Measurements from ENCODE around the gene IRF1. TPM values are rescaled to one million over a fixed set of nuclear protein-coding genes. Genes with fewer than 3 reads are reported as not detected.

The IRF1 gene
- total RNA-seq, 1 donor from 2014 or later, result 50.1 TPM

GRCh38 chr5:132479111-132479951 lies 11.2 kb downstream of the IRF1 start:
- peak overlapping the region; percentile 6 for H3K27ac Mint-ChIP-seq

GRCh38 chr5:132478366-132478871 lies 12.2 kb downstream of the IRF1 start:
- H3K27me3 Mint-ChIP-seq, result no peaks in the 10 kb centered on the region
- H3K4me1 Mint-ChIP-seq (ENCODE audit: unreplicated experiment), result peaks cover 15% of the 10 kb centered on the region
- DNase-seq (ENCODE audit: extremely low spot score, unreplicated experiment), result no peak
- no peak for TF ChIP-seq CTCF (conservative IDR thresholded peaks at IDR 0.05)
- H3K36me3 Mint-ChIP-seq, result no peaks in the 10 kb centered on the region
- no peaks in the 10 kb centered on the region for H3K9me3 Mint-ChIP-seq
- peak overlapping the region; percentile 48 for H3K27ac Mint-ChIP-seq
- H3K4me3 Mint-ChIP-seq, result no peak overlapping the region

More at GRCh38 chr5:132479111-132479951, 11.2 kb downstream of the IRF1 start:
- H3K4me3 Mint-ChIP-seq, result no peak overlapping the region
- peaks cover 6% of the 10 kb centered on the region for H3K36me3 Mint-ChIP-seq
- DNase-seq (ENCODE audit: extremely low spot score, unreplicated experiment), result no peak
- H3K9me3 Mint-ChIP-seq, result no peaks in the 10 kb centered on the region
- peaks cover 15% of the 10 kb centered on the region for H3K4me1 Mint-ChIP-seq (ENCODE audit: unreplicated experiment)
- no peaks in the 10 kb centered on the region for H3K27me3 Mint-ChIP-seq
- no peak for TF ChIP-seq CTCF (conservative IDR thresholded peaks at IDR 0.05)

GRCh38 chr5:132477784-132478365 lies 12.7 kb downstream of the IRF1 start:
- Mint-ChIP-seq H3K4me1 (ENCODE audit: unreplicated experiment) (peaks cover 15% of the 10 kb centered on the region), H3K4me3 (no peak overlapping the region), H3K36me3 (no peaks in the 10 kb centered on the region), H3K9me3 (no peaks in the 10 kb centered on the region), H3K27me3 (no peaks in the 10 kb centered on the region), H3K27ac (peak overlapping the region; percentile 48)
- DNase-seq (ENCODE audit: extremely low spot score, unreplicated experiment), result no peak
- no peak for TF ChIP-seq CTCF (conservative IDR thresholded peaks at IDR 0.05)

- Mint-ChIP-seq H3K27me3 (no peaks in the 10 kb centered on the region), H3K27ac (peak overlapping the region; percentile 48), H3K4me3 (no peak overlapping the region), H3K9me3 (no peaks in the 10 kb centered on the region), H3K36me3 (no peaks in the 10 kb centered on the region), H3K4me1 (ENCODE audit: unreplicated experiment) (peaks cover 15% of the 10 kb centered on the region)
- TF ChIP-seq CTCF (conservative IDR thresholded peaks at IDR 0.05), result peak; percentile 33
- DNase-seq (ENCODE audit: extremely low spot score, unreplicated experiment), result no peak
Measured at GRCh38 chr5:132476876-132477781, 13.4 kb downstream of the IRF1 start.
